IMR-90 (cell line): ENCODE data around the gene MTR. TPM values are rescaled to one million over a fixed set of nuclear protein-coding genes. Genes with fewer than 3 reads are reported as not detected.

Source experiments
- ATAC-seq: fragments of 200-7000 bp; cut with Tn5 transposase; 2 replicates; pipeline ENCODE4 v1.9.1; 2020; ENCODE audit warnings: low read depth, mild to moderate bottlenecking, moderate library complexity
- BruUV-seq: library from RNA; stranded (reverse); fragments of 400-500 nt; replicated peaks from 2 replicates; lab custom pipeline; 2021; lab: Mats Ljungman, UMichigan
- CTCF ChIA-PET: fragments of 300-600 bp; formaldehyde crosslinking; extraction: SDS; loops from one replicate; lab custom pipeline; 2021; ENCODE audit warnings: antibody characterized with exemption; lab: Yijun Ruan, JAX
- POLR2A ChIA-PET: fragments of 300-600 bp; sonication (Branson Sonifier 250); formaldehyde crosslinking; loops from one replicate; lab custom pipeline; 2022; ENCODE audit warnings: antibody characterized with exemption; ENCODE audit not compliant: unreplicated experiment; lab: Charles Lee
- DNase-seq: peaks from one replicate; pipeline ENCODE4 v3.0.0; 2013
- H2AFZ ChIP-seq: replicated peaks from 2 replicates; pipeline ENCODE3; 2013; ENCODE audit warnings: low read length, mild to moderate bottlenecking; ENCODE audit not compliant: poor library complexity
- H2AK5ac ChIP-seq: 2 replicates; pipeline ENCODE4 v1.6.1; 2013; ENCODE audit warnings: low read depth, low read length, inconsistent platforms
- H2AK9ac ChIP-seq: replicated peaks from 2 replicates; pipeline ENCODE3; 2013; ENCODE audit warnings: mild to moderate bottlenecking, low read depth, low read length, moderate library complexity; ENCODE audit not compliant: poor library complexity
- H2BK120ac ChIP-seq: 2 replicates; pipeline ENCODE4 v1.6.1; 2013; ENCODE audit warnings: low read depth, low read length, inconsistent platforms
- H2BK15ac ChIP-seq: 3 replicates; pipeline ENCODE4 v1.6.1; 2013; ENCODE audit warnings: low read depth, low read length, inconsistent platforms
- H2BK20ac ChIP-seq: 2 replicates; pipeline ENCODE4 v1.6.1; 2013; ENCODE audit warnings: low read depth, mild to moderate bottlenecking, inconsistent platforms, low read length, moderate library complexity
- H2BK5ac ChIP-seq: 2 replicates; pipeline ENCODE4 v1.6.1; 2013; ENCODE audit warnings: mild to moderate bottlenecking, low read depth, low read length, inconsistent platforms; ENCODE audit not compliant: poor library complexity, severe bottlenecking
- H3K14ac ChIP-seq: replicated peaks from 2 replicates; pipeline ENCODE4 v1.6.1; 2013; ENCODE audit warnings: low read depth, low read length, inconsistent platforms
- H3K18ac ChIP-seq: 2 replicates; pipeline ENCODE4 v1.6.1; 2013; ENCODE audit warnings: low read depth, low read length, control low read depth
- H3K23ac ChIP-seq: 2 replicates; pipeline ENCODE4 v1.6.1; 2013; ENCODE audit warnings: low read depth, low read length, inconsistent platforms
- H3K27ac ChIP-seq: 2 replicates; pipeline ENCODE4 v1.5.1; 2013; ENCODE audit warnings: mild to moderate bottlenecking, control low read depth, low read length; ENCODE audit not compliant: insufficient read depth
- H3K27me3 ChIP-seq: 2 replicates; pipeline ENCODE4 v1.6.1; 2013; ENCODE audit warnings: low read length; ENCODE audit not compliant: control insufficient read depth, insufficient read depth
- H3K36me3 ChIP-seq: 2 replicates; pipeline ENCODE4 v1.6.1; 2013; ENCODE audit warnings: low read length, mixed read lengths; ENCODE audit not compliant: control insufficient read depth, insufficient read depth
- H3K4ac ChIP-seq: 2 replicates; pipeline ENCODE4 v1.6.1; 2013; ENCODE audit warnings: low read depth, low read length, inconsistent platforms
- H3K4me1 ChIP-seq: 2 replicates; pipeline ENCODE4 v1.6.1; 2013; ENCODE audit warnings: low read length, mixed read lengths; ENCODE audit not compliant: control insufficient read depth, insufficient read depth
- H3K4me2 ChIP-seq: 2 replicates; pipeline ENCODE4 v1.6.1; 2013; ENCODE audit warnings: low read depth, mild to moderate bottlenecking, control low read depth, low read length, moderate library complexity
- H3K4me3 ChIP-seq: 2 replicates; pipeline ENCODE4 v1.5.1; 2013; ENCODE audit warnings: low read depth, mild to moderate bottlenecking, control low read depth, low read length, moderate library complexity; ENCODE audit not compliant: insufficient read depth
- H3K56ac ChIP-seq: 2 replicates; pipeline ENCODE4 v1.6.1; 2013; ENCODE audit warnings: low read length, inconsistent platforms; ENCODE audit not compliant: insufficient read depth; ENCODE audit errors: extremely low read depth
- H3K79me1 ChIP-seq, 2 experiments: 2 replicates each; pipeline ENCODE4 v1.6.1; 2013; ENCODE audit warnings: low read length in 2 of 2, inconsistent platforms in 1 of 2, low read depth in 1 of 2
- H3K9ac ChIP-seq: 2 replicates; pipeline ENCODE4 v1.6.1; 2013; ENCODE audit warnings: low read depth, low read length, control low read depth
- H3K9me1 ChIP-seq: 2 replicates; pipeline ENCODE4 v1.6.1; 2013; ENCODE audit warnings: low read length, inconsistent platforms; ENCODE audit not compliant: insufficient read depth
- H3K9me3 ChIP-seq: 2 replicates; pipeline ENCODE4 v1.6.1; 2013; ENCODE audit warnings: low read length; ENCODE audit not compliant: control insufficient read depth, insufficient read depth
- H4K20me1 ChIP-seq: 2 replicates; pipeline ENCODE4 v1.6.1; 2013; ENCODE audit warnings: low read length, inconsistent platforms; ENCODE audit not compliant: insufficient read depth
- H4K5ac ChIP-seq: 2 replicates; pipeline ENCODE4 v1.6.1; 2013; ENCODE audit warnings: mild to moderate bottlenecking, low read depth, low read length, control low read depth
- H4K8ac ChIP-seq, 2 experiments: 2 replicates each; pipeline ENCODE4 v1.6.1; 2013; ENCODE audit warnings: low read depth in 2 of 2, low read length in 2 of 2, control low read depth in 1 of 2, inconsistent platforms in 1 of 2
- H4K91ac ChIP-seq: 2 replicates; pipeline ENCODE4 v1.6.1; 2013; ENCODE audit warnings: low read depth, low read length, inconsistent platforms; ENCODE audit not compliant: insufficient read depth
- CEBPB ChIP-seq: IDR thresholded peaks from 2 replicates; pipeline ENCODE4 v1.6.1; 2012; ENCODE audit warnings: low read depth, low read length, improper control_type of control experiment
- CHD1 ChIP-seq: IDR thresholded peaks from 2 replicates; pipeline ENCODE4 v1.6.1; 2012; ENCODE audit warnings: low read depth, low read length, improper control_type of control experiment
- FOS ChIP-seq: fragments of 150-350 bp; IDR thresholded peaks from 2 replicates; pipeline ENCODE4 v1.6.1; 2016; ENCODE audit warnings: low read depth, low read length
- MAZ ChIP-seq: IDR thresholded peaks from 2 replicates; pipeline ENCODE4 v1.6.1; 2012; ENCODE audit warnings: low read depth, mild to moderate bottlenecking, low read length, improper control_type of control experiment, moderate library complexity, borderline replicate concordance
- NFE2L2 ChIP-seq: fragments of 150-350 bp; IDR thresholded peaks from 2 replicates; pipeline ENCODE4 v1.6.1; 2016; ENCODE audit warnings: low read depth, mild to moderate bottlenecking, low read length
- POLR2A ChIP-seq: IDR thresholded peaks from 2 replicates; pipeline ENCODE4 v1.6.1; 2012; ENCODE audit warnings: mild to moderate bottlenecking, low read depth, low read length
- RAD21 ChIP-seq: IDR thresholded peaks from 2 replicates; pipeline ENCODE4 v1.6.1; 2012; ENCODE audit warnings: low read length, improper control_type of control experiment
- RCOR1 ChIP-seq: IDR thresholded peaks from 2 replicates; pipeline ENCODE4 v1.6.1; 2012; ENCODE audit warnings: mild to moderate bottlenecking, low read length, improper control_type of control experiment; ENCODE audit not compliant: insufficient replicate concordance
- RFX5 ChIP-seq: IDR thresholded peaks from 2 replicates; pipeline ENCODE4 v1.8.0; 2012; ENCODE audit warnings: low read depth, mild to moderate bottlenecking, low read length, moderate library complexity
- SMC3 ChIP-seq: fragments of 150-350 bp; IDR thresholded peaks from 2 replicates; pipeline ENCODE4 v1.6.1; 2016; ENCODE audit warnings: low read depth, mild to moderate bottlenecking, antibody characterized with exemption, low read length, moderate library complexity
- WGBS, 2 experiments: methylation state at CpG; one replicate each; pipeline versions ENCODE4 v1.1.5 to v1.1.7; 2013; ENCODE audit warnings: missing lambda C conversion rate in 2 of 2; ENCODE audit not compliant: insufficient read length in 1 of 2; ENCODE audit errors: extremely low coverage in 2 of 2; 5-methylcytosine and 5-hydroxymethylcytosine counted together
- dilution Hi-C: fragments of 300-500 bp; cut with HindIII; formaldehyde crosslinking; loops from one replicate; pipeline ENCODE4 v1.14.3; 2018; ENCODE audit warnings: low sequenced_read_pairs; ENCODE audit not compliant: unreplicated experiment
- in situ Hi-C: fragments of 300-500 bp; cut with MboI; formaldehyde crosslinking; loops from 3 replicates; pipeline ENCODE4 v1.14.3; 2019; ENCODE audit warnings: low sequenced_read_pairs, inconsistent platforms, mixed read lengths
- intact Hi-C: fragments of 100-400 bp; cut with micrococcal nuclease; formaldehyde crosslinking; loops from 2 replicates; pipeline ENCODE4 v1.10.0; 2022
- polyA plus RNA-seq, 3 experiments: library from polyadenylated mRNA; depleted of rRNA; stranded (reverse); fragments of >200 nt; gene quantifications; 2 replicates each; pipeline ENCODE4 v1.2.3, GENCODE V29; 2012; ENCODE audit warnings: low replicate concordance in 1 of 3
- total RNA-seq: library from RNA; depleted of rRNA; stranded (reverse); fragments of >200 nt; gene quantifications from 2 replicates; pipeline ENCODE4 v1.2.3, GENCODE V29; 2012

MTR gene
- total and polyA plus RNA-seq, 2 of the 4 experiments (the other 2 are of a cell fraction): 7.7 to 31.0 TPM

DNA sequence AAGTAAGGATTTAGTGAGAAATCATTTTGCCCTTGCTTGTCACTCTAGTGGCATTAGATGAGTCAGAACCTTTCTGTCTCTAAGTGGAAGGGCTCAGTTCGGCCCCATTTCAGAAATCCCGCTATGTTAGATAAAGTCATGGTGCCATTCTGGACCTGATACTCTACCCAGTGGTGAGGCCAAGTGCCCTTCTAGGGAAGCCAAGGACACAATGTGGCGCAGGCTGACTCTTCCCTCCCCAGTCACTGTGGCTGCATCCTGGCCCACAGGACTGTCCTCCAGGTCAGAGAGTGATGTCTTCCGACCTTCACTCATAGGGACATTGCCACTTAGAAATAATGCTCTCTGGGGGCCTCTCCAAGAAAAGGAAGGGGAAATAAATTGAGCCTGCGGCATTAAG is 48.3 kb upstream of the MTR start (continued):
- TF ChIP-seq RFX5 (no peak), NFE2L2 (no peak), RCOR1 (no peak), POLR2A (no peak), SMC3 (no peak), CHD1 (no peak), MAZ (no peak), CEBPB (no peak)

DNA sequence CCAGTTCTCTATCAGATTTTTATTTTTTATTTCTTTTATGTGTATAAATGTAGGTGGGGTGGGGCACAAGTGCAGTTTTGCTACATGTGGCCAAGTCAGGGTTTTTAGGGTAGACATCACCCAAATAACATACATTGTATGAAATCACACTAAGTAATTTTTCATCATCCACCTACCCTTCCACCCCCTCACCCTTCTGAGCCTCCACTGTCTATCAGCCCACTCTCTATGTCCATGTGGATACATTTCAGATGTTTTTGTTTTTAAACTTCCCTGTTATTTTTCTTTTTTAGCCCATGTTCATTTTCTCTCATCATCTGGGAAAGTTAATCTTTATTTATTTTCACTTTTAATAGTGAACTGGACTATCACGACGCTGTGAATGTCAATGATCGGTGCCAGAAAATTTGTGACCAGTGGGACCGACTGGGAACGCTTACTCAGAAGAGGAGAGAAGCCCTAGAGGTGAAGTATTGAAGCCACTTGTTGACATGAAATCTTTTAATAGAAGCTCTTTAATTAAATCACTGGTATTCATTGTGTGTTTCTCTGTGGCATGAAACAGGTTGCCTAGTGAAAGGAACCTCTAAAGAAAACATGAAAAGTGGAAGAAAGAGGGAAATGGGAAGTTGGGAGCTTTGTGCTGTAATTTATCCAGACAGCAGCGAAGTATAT is 47.6 kb upstream of the MTR start:
- H3K4me2 ChIP-seq: no peak overlapping the region
- H3K79me1 ChIP-seq: no peaks in the 10 kb centered on the region
- no peaks in the 10 kb centered on the region for H3K36me3 ChIP-seq
- TF ChIP-seq FOS (no peak), RAD21 (no peak)
- H4K20me1 ChIP-seq: no peaks in the 10 kb centered on the region
- CTCF ChIA-PET: interaction anchor here (0.7 to 1.1 kb wide), 2 partner anchors 9 to 12 kb away, joined by 3 read pairs; no protein-coding TSS in a partner anchor
- H3K18ac ChIP-seq: no peak overlapping the region
- no peaks in the 10 kb centered on the region for H3K4me1 ChIP-seq
- BruUV-seq: no TSS peak
- no peak for ATAC-seq
- no peaks in the 10 kb centered on the region for H3K9me1 ChIP-seq
- DNase-seq: no peak
- H2BK15ac ChIP-seq: no peak overlapping the region
- H4K8ac ChIP-seq: no peak overlapping the region
- no peaks in the 10 kb centered on the region for H3K27me3 ChIP-seq
- H2AK5ac ChIP-seq: no peak overlapping the region
- no peak overlapping the region for H3K4ac ChIP-seq
- no peak overlapping the region for H3K56ac ChIP-seq
- H3K23ac ChIP-seq: no peak overlapping the region
- no peak overlapping the region for H2AK9ac ChIP-seq
- POLR2A ChIA-PET: no interaction called here
- dilution Hi-C loops: no loop called here
- no peak overlapping the region for H3K4me3 ChIP-seq
- intact Hi-C loops: no loop called here
- no peak overlapping the region for H2AFZ ChIP-seq
- no peaks in the 10 kb centered on the region for H3K9me3 ChIP-seq
- H4K5ac ChIP-seq: no peak overlapping the region
- in situ Hi-C loops: no loop called here
- H3K14ac ChIP-seq: no peak overlapping the region
- no peak overlapping the region for H2BK5ac ChIP-seq
- no peak overlapping the region for H2BK20ac ChIP-seq
- no peak overlapping the region for H3K27ac ChIP-seq
- H2BK120ac ChIP-seq: no peak overlapping the region
- H4K91ac ChIP-seq: no peak overlapping the region
- H3K9ac ChIP-seq: no peak overlapping the region
- no CpG with 5 or more reads among the region's 6 CpGs for WGBS, 2 experiments
